Endometrium (tissue), 2 donors: ENCODE measurements around the gene CD70.
"Not testable (repeated sequence)": the region's sequence is repeated elsewhere in the genome, so short reads cannot be mapped to it uniquely, and the experiment has no call there.

Experiments used
- FAIRE-seq: peaks from 2 replicates; lab custom pipeline; 2012; peaks lifted over from hg19 to GRCh38; lab: Jason Lieb, UNC
- donor health status: control.
- donor health status: control.

CD70 gene

DNA sequence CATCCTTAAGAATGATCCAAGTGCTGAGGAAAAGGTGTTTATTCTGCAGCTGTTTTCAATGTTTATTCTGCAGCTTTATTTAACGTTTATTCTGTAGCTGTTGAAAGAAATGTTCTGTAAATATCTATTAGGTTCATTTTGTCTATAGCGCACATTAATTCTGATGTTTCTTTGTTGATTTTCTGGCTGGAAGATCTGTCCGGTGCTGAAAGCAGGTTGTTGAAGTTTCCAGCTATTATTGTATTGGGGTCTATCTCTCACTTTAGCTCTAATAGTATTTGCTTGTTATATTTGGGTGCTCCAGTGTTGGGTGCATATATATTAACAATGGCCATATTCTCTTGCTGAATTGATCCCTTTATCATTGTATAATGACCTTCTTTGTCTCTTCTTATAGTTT lies 20.2 kb downstream of the CD70 start:
- FAIRE-seq, result no peak

DNA sequence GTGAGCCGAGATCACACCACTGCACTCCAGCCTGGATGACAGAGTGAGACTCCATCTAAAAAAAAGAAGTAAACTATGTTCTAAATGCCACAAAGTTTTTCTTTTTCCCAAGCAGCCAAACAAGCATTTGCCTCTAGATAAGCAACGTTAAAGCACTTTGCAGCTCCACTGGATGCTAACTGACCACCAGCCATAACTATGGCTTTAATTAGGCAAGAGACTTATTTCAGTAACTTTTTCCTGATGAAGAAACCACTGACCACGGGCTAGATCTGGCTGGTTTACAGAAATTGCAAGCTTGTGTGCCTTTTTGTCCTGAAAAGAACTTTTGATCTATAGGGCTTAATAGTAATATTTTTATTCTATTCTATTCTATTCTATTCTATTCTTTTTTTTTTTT lies 22.1 kb downstream of the CD70 start:
- no peak for FAIRE-seq

DNA sequence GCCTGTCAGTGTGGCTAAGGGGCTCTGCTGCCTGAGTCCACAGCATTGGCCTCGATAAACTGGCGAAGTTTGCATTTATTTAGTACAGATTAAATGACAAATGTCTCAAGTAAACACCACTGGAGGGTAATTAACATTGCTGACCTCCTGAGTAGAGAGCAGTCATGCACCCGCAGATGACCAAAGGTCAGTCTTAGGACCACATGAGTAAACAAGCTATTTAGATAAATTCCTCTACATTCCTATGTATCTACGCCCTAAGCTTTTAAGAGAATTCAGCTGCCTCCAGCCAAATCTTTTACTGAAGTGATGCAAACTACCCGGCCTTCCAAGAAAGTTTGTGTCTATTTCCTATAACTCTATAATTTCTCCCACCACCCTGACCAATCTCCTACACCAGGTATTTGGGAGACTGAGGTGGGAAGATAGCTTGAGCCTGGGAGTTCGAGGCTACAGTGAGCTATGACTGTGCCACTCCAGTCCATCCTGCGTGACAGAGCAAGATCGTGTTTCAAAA lies 22.9 kb downstream of the CD70 start:
- no peak for FAIRE-seq

DNA sequence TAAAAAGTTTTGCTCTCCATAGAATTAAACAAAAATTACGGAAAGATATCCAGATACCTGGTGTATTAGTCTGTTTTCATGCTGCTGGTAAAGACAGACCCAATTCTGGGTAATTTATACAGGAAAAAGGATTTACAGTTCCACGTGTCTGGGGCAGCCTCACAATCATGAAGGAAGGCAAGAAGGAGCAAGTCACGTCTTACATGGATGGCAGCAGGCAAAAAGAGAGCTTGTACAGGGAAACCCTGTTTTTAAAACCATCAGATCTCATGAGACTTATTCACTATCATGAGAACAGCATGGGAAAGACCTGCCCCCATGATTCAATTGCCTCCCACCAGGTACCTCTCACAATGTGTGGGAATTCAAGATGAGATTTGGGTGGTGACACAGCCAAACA lies 24.2 kb downstream of the CD70 start:
- not testable (repeated sequence) for FAIRE-seq

DNA sequence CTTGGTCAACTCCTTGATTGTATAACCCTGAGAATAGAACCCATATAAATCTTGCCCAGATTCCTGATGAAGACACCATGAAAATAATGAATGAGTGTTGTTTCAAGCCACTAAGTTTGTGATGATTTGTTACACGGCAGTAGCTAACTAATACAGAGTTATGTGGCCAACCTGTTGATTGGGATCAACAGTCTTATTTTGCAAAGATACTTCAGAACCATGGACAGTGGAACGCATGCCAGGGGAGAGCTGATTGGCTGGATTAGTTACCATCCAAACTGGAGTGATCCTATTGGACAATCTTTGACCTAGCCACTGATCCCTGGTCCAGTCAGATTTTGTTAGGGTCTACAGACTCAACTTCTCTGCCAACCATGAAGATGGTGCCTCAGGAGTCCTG lies 26.6 kb downstream of the CD70 start:
- FAIRE-seq, result no peak

DNA sequence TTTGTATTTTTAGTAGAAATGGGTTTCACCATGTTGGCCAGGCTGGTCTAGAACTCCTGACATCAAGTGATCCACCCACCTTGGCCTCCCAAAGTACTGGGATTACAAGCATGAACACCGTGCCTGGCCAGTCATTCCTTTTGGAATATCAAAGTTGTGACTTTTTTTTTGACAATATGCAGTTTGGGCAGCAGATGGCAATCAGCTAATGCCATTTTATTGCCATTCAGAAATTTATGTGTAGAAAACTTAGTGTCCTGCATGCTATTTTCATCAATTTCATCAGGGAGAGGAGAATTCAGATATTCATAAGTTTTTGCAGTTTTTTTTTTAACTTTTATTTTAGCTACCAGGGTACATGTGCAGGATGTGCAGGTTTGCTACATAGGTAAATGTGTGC lies 28.5 kb downstream of the CD70 start:
- FAIRE-seq, result not testable (repeated sequence)

DNA sequence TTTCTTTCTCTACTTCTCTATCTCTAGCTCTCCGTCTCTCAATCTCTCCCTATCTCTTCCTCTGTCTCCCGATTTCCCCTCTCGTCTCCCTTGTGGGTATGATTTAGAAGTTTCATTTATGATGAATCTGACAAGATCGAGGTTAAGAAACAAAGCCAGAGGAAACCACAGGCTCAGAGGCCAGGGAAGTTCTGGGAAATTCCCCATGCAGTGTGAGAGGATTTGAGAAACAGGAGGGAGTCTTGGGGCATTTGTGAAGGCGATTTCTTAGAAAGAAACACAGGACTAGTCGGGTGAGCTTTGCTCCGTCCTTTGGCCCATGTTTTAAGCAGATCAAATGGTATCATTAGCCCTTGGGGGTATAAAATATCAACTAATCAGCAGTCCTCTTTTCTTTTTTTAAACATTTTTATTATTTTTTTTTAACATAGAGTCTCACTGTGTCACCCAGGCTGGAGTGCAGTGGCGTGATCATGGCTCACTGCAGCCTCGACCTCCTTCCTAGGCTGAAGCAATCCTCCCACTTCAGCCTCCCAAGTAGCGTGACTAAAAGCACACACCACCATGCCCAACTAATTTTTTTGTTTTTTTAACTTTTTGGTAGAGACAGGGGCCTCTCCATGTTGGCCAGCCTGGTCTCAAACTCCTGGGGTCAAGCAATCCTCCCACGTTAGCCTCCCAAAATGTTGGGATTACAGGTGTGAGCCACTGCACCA lies 34.3 kb downstream of the CD70 start:
- FAIRE-seq, result no peak

DNA sequence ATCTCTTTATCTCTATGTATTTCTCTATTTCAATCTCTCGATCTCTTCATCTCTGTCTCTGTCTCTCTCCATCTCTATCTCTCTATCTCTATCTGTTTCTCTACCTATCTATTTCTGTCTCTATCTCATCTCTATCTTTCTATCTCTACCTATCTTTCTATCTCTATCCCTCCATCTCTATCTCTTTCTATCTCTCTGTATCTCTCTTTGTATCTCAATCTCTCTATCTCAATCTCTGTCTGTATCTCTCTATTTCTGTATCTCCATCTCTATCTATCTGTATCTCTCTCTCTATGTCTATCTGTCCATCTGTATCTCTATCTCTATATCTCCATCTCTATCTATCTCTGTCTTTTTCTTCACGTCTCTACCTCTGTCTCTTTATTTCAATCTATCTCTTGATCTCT lies 34.9 kb downstream of the CD70 start:
- no peak for FAIRE-seq

DNA sequence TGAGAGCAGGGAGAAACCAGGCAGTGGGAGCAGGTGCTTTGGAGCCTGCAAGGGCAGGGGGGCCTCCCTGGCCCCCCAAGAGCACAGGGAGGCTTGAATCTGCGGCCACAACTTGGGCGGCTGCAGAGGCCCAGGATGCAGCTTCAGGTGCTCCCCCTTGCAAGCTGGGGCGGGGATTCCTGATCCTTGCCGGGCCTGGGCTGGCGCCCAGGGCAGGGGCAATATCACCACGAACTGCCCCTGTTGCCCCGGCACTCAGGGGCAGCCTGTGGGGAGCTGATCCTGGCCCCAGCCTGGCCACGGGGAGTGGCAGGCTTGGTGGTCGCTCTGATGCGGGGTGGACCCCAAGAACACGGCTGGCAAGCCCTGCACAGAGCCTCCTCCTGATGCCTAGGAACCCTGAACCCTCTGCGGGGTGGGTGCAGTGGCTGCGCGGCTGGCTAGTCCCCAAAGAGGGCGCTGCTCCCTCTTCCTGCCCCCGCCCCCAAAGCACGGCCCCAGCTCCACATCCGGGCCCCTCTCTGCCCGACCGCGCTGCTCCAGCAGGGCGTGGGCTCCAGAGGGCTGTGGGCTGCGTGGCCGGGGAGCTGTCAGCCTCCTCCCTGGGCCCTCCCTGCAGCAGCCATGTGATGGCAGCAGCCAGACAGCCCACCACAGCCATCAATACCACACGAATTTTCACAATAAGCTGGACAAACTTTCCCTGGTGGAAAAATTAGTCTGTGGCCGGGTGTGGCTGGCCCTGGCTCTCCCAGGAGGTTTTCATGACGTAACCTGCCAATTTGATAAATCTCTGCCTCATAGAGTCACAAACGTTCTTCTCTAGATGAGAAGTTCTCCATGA lies 39.1 kb downstream of the CD70 start:
- FAIRE-seq, result no peak

DNA sequence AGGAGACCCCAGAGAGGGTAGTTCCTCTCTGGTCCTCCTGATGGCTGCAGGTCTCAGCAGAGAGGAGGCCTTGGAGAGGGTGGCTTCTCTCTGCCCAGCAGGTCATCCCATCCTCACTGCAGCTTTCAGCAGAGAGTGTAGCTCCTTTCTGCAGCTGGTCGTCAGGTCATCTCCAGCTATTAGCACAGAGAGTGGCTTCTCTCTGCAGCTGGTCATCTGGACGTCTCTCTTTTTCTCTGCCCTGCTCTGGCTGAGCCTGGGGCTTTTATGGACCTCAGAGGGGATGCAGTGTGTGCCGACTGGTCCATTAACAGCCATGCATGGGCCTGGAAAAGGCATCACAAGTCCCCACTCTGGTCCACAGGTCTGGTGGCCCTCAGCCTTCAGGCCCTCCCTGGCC lies 39.9 kb downstream of the CD70 start:
- no peak for FAIRE-seq

DNA sequence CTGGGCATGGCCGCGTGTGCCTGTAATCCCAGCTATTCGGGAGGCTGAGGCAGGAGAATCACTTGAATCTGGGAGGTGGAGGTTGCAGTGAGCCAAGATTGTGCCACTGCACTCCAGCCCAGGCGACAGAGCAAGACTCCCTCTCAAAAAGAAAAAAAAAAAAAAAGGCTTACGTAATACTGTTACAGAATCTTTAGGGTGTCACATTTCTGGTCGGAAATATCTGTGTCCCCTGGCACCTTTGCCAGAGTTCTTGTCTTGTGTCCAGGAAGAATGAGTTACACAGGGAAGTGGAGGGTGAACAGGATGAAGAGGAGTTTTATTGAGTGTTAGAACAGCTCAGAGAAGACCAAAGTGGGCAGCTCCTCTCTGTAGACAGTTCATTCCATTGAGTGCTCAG lies 40.3 kb downstream of the CD70 start:
- not testable (repeated sequence) for FAIRE-seq

DNA sequence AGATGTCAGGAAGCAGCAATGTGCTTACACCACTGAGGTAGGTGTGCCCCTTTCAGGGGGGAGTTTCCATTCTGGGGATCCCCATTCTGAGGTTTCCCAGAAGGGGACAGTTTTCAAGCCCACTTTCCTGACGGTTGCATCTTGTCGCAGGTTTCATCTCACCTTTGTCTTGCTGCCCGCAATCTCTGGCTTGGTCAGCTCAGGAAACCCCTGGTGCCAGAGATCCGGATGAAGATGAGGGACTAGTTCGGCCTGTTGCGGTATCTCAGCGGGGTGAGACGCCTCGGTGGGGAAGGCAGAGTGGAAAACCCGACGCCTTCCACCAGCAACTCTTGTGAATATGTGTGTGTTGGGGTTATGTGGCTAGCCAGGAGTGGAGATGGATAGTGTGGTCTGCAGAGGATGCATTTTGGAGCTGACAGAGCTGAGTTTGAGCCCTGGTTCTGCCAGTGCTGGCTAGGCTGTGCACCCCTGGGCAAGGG lies 47.0 kb downstream of the CD70 start:
- no peak for FAIRE-seq

DNA sequence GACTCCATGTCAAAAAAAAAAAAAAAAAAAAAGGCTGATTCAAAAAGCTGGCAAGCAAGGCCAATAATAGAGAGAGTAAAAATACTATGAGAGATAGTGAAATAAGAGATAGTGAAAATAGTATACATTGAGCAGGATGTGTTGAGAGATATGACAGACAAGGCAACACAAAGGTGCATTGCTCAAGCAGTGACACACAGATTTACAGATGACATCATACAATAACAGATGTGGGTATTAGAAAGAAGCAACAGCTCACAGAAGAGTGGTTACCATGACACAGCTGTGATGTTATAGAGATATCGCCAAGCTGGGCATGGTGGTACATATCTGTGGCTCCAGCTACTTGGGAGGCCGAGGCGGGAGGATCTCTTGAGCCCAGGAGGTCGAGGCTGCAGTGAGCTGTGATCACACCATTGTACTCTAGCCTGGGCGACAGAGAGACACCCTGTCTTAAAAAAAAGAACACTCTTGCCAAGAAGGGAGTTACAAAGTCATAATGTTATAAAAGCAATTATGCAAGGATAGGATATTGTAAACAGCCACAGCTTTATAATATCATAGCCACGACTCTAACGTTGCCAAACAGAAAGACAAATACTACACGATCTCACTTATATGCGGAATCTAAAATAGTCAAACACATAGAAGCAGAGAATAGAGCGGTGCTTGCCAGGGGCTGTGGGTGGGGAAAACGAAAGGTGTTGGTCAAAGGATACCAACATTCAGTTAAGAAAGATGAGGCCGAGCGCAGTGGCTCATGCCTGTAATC lies 49.8 kb downstream of the CD70 start:
- FAIRE-seq, result no peak

DNA sequence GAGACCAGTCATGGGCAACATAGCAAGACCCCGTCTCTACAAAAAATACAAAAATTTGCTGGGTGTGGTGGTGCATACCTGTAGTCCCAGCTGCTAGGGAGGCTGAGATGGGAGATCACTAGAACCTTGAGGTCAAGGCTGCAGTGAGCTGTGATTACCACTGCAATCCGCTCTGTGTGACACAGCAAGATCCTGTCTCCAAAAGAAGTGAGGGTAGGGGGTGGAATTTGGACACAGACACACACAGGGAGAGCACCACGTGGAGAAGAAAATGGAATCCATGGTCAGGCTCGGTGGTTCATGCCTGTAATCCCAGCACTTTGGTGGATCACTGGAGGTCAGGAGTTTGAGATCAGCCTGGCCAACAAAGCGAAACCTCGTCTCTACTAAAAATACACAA lies 51.4 kb downstream of the CD70 start:
- FAIRE-seq, result no peak
